Activated CD4-positive, alpha-beta T cell treated with anti-CD3 and anti-CD28 coated beads, Interleukin-2, amount 50 U/mL, for 48 hours (primary cell): ENCODE results near the gene NELFCD.
"Not testable (repeated sequence)": the region's sequence is repeated elsewhere in the genome, so short reads cannot be mapped to it uniquely, and the experiment has no call there.

Source experiments
- DNase-seq, 2 experiments: peaks; one replicate each; pipeline ENCODE4 v3.0.0-alpha.2; 2020

Gene NELFCD

GRCh38 chr20:58973866-58974265, 7.2 kb upstream of the NELFCD start:
- DNase-seq = no peak

- DNase-seq = no peak
Measured at GRCh38 chr20:58975353-58975752, 5.7 kb upstream of the NELFCD start.

GRCh38 chr20:58976061-58976730, 4.9 kb upstream of the NELFCD start:
- DNase-seq = no peak

GRCh38 chr20:58978351-58979190, 2.5 kb upstream of the NELFCD start:
- DNase-seq = no peak

GRCh38 chr20:58981628-58982364, 740 bp downstream of the NELFCD start:
- DNase-seq = peak; percentile 12 to 21

GRCh38 chr20:58982406-58983114, 1.5 kb downstream of the NELFCD start:
- no peak for DNase-seq

- not testable (repeated sequence) for DNase-seq
Measured at GRCh38 chr20:58983115-58983468, 2.0 kb downstream of the NELFCD start.

GRCh38 chr20:58984691-58985090, 3.6 kb downstream of the NELFCD start:
- DNase-seq = no peak

GRCh38 chr20:58985656-58986055, 4.6 kb downstream of the NELFCD start:
- no peak for DNase-seq

- no peak for DNase-seq
Measured at GRCh38 chr20:58986286-58986967, 5.4 kb downstream of the NELFCD start.

- no peak for DNase-seq
Measured at GRCh38 chr20:58986968-58987517, 6.0 kb downstream of the NELFCD start.

GRCh38 chr20:58987790-58988564, 6.9 kb downstream of the NELFCD start:
- no peak for DNase-seq

- DNase-seq = no peak
Measured at GRCh38 chr20:58988565-58988882, 7.5 kb downstream of the NELFCD start.

- DNase-seq = no peak
Measured at GRCh38 chr20:58989196-58989595, 8.1 kb downstream of the NELFCD start.

- DNase-seq = no peak
Measured at GRCh38 chr20:58990651-58991445, 9.8 kb downstream of the NELFCD start.

- no peak for DNase-seq
Measured at GRCh38 chr20:58991715-58992114, 10.7 kb downstream of the NELFCD start.

- DNase-seq = no peak
Measured at GRCh38 chr20:58992911-58993310, 11.9 kb downstream of the NELFCD start.

- no peak for DNase-seq
Measured at GRCh38 chr20:58993332-58994248, 12.5 kb downstream of the NELFCD start.

GRCh38 chr20:58994390-58995159, 13.5 kb downstream of the NELFCD start:
- no peak for DNase-seq
